GM12878 (cell line): ENCODE measurements around the gene CYTH2. TPM values are rescaled to one million over a fixed set of nuclear protein-coding genes. Genes with fewer than 3 reads are reported as not detected.

Experiments
- ATF2 ChIP-seq: IDR thresholded peaks from 2 replicates; pipeline ENCODE4 v1.6.1; 2012; ENCODE audit warnings: low read length, inconsistent platforms
- CHD2 ChIP-seq: IDR thresholded peaks from 2 replicates; pipeline ENCODE4 v1.6.1; 2011; ENCODE audit warnings: low read depth, low read length, improper control_type of control experiment, borderline replicate concordance
- DPF2 ChIP-seq: fragments of 450-650 bp; IDR thresholded peaks from 2 replicates; pipeline ENCODE4 v1.6.1; 2017; ENCODE audit warnings: mild to moderate bottlenecking
- GATAD2B ChIP-seq: fragments of 450-650 bp; conservative IDR thresholded peaks from 2 replicates; pipeline ENCODE4 v1.6.1; 2017; ENCODE audit warnings: low read depth, mild to moderate bottlenecking, moderate library complexity
- JUNB ChIP-seq: IDR thresholded peaks from 2 replicates; pipeline ENCODE4 v1.6.1; 2016; ENCODE audit warnings: antibody characterized with exemption, mild to moderate bottlenecking
- JUND ChIP-seq: IDR thresholded peaks from 2 replicates; pipeline ENCODE4 v1.6.1; 2012; ENCODE audit warnings: low read depth, mild to moderate bottlenecking, low read length, improper control_type of control experiment, moderate library complexity
- KDM1A ChIP-seq: fragments of 200-600 bp; sonication (generic); IDR thresholded peaks from 2 replicates; pipeline ENCODE4 v1.6.1; 2016; ENCODE audit warnings: borderline replicate concordance
- MEF2B ChIP-seq: fragments of 450-650 bp; IDR thresholded peaks from 2 replicates; pipeline ENCODE4 v1.6.1; 2018; ENCODE audit warnings: mild to moderate bottlenecking, moderate library complexity; ENCODE audit not compliant: partially characterized antibody, poor library complexity, severe bottlenecking
- MTA2 ChIP-seq: fragments of 450-650 bp; IDR thresholded peaks from 2 replicates; pipeline ENCODE4 v1.6.1; 2016; ENCODE audit warnings: low read depth, mild to moderate bottlenecking, moderate library complexity
- MTA3 ChIP-seq: IDR thresholded peaks from 2 replicates; pipeline ENCODE4 v1.6.1; 2012; ENCODE audit warnings: low read length, inconsistent platforms, borderline replicate concordance
- NBN ChIP-seq: fragments of 450-650 bp; IDR thresholded peaks from 2 replicates; pipeline ENCODE4 v1.6.1; 2016
- RELA ChIP-seq: fragments of 450-650 bp; IDR thresholded peaks from 2 replicates; pipeline ENCODE4 v1.8.0; 2014; ENCODE audit warnings: borderline replicate concordance; ENCODE audit not compliant: partially characterized antibody
- SMAD1 ChIP-seq: fragments of 450-650 bp; IDR thresholded peaks from 2 replicates; pipeline ENCODE4 v1.6.1; 2018; ENCODE audit warnings: mild to moderate bottlenecking, low read depth; ENCODE audit not compliant: partially characterized antibody
- SP1 ChIP-seq: IDR thresholded peaks from one replicate; pipeline ENCODE4 v1.6.1; 2011; ENCODE audit warnings: low read depth, low read length
- SRF ChIP-seq, 2 experiments: IDR thresholded peaks; 2 replicates each; pipeline ENCODE4 v1.6.1; 2011; ENCODE audit warnings: low read depth in 2 of 2, low read length in 2 of 2, mild to moderate bottlenecking in 1 of 2, moderate library complexity in 1 of 2
- WRNIP1 ChIP-seq: IDR thresholded peaks from 2 replicates; pipeline ENCODE4 v1.6.1; 2011; ENCODE audit warnings: low read depth, low read length, improper control_type of control experiment, borderline replicate concordance
- polyA plus RNA-seq, 11 experiments: library from polyadenylated mRNA; depleted of rRNA in 4 of 11; unstranded in 6 of 11; stranded (reverse) in 5 of 11; fragments of >200 nt; fragmentation: Nextera tagmentation in 4 of 11; fragmentation: Illumina TruSeq in 1 of 11; extraction: Ambion mirVana in 4 of 11; extraction: Trizol in 1 of 11; gene quantifications; 1 replicate in 1 of 11; 2 replicates in 10 of 11; pipeline versions ENCODE4 v1.2.1 to v1.2.3, GENCODE V29; 2011 to 2016; ENCODE audit warnings: inconsistent platforms in 2 of 11, missing spikeins in 2 of 11, low read depth in 1 of 11
- total RNA-seq, 4 experiments: library from RNA; depleted of rRNA in 3 of 4; stranded (reverse); fragments of >200 nt in 3 of 4; fragmentation: Illumina TruSeq in 1 of 4; extraction: Trizol in 1 of 4; gene quantifications; 2 replicates each; pipeline versions ENCODE4 v1.2.1 to v1.2.3, GENCODE V29; 2013 to 2021
- TF ChIP-seq, protein P1 (sequence below): fragments of 450-650 bp; IDR thresholded peaks from 2 replicates; pipeline ENCODE4 v1.6.1; 2014; ENCODE audit warnings: mild to moderate bottlenecking
- TF ChIP-seq, protein P2 (sequence below): fragments of 450-650 bp; IDR thresholded peaks from 2 replicates; pipeline ENCODE4 v1.6.1; 2018; ENCODE audit warnings: mild to moderate bottlenecking, low read depth, moderate library complexity; ENCODE audit not compliant: partially characterized antibody
- TF ChIP-seq, protein P3 (sequence below): fragments of 450-650 bp; IDR thresholded peaks from 2 replicates; pipeline ENCODE4 v1.6.1; 2017; ENCODE audit warnings: low read depth, mild to moderate bottlenecking, moderate library complexity
- TF ChIP-seq, protein P4 (sequence below): fragments of 450-650 bp; IDR thresholded peaks from 2 replicates; pipeline ENCODE4 v1.6.1; 2017; ENCODE audit warnings: mild to moderate bottlenecking, low read depth, inconsistent platforms; ENCODE audit not compliant: poor library complexity, severe bottlenecking

The CYTH2 gene
- total and polyA plus RNA-seq, 10 of the 15 experiments (the other 5 are each of a cell fraction or from before 2014, with no cell fraction given): 1.3 to 31.9 (median 22.2) TPM

DNA sequence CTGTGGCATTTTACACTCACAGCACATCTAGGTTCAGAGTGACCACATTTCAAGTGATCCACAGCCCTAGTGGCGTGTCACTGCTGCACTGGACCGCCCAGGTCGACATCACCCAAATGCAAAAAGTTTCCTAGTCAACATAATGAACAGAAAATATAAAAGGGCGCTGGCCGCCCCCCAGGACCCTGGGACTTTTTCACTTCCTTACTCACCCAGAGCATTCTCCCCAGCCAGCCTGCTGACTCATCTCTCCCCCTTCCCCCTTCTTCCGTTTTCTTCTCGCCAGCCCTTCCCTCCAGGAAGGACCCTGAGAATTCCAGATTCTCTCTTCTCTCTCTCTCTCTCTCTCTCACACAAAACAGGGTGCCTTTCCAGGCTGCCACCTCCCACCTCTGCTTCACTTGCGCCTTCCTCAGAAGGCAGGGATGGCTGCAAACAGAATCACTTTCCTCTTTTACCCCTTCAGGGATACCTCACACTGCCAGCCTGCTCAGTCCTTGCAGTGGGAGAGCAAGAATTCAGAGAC is 44.4 kb upstream of the CYTH2 start (continued):
- TF ChIP-seq SRF (IDR thresholded peaks at IDR 0.05; ENCODE audit: low read depth in 2 of 2, low read length in 2 of 2): no peak
- TF ChIP-seq, protein P1, sequence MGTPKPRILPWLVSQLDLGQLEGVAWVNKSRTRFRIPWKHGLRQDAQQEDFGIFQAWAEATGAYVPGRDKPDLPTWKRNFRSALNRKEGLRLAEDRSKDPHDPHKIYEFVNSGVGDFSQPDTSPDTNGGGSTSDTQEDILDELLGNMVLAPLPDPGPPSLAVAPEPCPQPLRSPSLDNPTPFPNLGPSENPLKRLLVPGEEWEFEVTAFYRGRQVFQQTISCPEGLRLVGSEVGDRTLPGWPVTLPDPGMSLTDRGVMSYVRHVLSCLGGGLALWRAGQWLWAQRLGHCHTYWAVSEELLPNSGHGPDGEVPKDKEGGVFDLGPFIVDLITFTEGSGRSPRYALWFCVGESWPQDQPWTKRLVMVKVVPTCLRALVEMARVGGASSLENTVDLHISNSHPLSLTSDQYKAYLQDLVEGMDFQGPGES: no peak
- peak; percentile 65 for TF ChIP-seq GATAD2B
- TF ChIP-seq, protein P2, sequence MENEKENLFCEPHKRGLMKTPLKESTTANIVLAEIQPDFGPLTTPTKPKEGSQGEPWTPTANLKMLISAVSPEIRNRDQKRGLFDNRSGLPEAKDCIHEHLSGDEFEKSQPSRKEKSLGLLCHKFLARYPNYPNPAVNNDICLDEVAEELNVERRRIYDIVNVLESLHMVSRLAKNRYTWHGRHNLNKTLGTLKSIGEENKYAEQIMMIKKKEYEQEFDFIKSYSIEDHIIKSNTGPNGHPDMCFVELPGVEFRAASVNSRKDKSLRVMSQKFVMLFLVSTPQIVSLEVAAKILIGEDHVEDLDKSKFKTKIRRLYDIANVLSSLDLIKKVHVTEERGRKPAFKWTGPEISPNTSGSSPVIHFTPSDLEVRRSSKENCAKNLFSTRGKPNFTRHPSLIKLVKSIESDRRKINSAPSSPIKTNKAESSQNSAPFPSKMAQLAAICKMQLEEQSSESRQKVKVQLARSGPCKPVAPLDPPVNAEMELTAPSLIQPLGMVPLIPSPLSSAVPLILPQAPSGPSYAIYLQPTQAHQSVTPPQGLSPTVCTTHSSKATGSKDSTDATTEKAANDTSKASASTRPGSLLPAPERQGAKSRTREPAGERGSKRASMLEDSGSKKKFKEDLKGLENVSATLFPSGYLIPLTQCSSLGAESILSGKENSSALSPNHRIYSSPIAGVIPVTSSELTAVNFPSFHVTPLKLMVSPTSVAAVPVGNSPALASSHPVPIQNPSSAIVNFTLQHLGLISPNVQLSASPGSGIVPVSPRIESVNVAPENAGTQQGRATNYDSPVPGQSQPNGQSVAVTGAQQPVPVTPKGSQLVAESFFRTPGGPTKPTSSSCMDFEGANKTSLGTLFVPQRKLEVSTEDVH: no peak
- TF ChIP-seq MTA2: peak; percentile 47; the same call in 1 of the 2 replicates
- TF ChIP-seq, protein P3, sequence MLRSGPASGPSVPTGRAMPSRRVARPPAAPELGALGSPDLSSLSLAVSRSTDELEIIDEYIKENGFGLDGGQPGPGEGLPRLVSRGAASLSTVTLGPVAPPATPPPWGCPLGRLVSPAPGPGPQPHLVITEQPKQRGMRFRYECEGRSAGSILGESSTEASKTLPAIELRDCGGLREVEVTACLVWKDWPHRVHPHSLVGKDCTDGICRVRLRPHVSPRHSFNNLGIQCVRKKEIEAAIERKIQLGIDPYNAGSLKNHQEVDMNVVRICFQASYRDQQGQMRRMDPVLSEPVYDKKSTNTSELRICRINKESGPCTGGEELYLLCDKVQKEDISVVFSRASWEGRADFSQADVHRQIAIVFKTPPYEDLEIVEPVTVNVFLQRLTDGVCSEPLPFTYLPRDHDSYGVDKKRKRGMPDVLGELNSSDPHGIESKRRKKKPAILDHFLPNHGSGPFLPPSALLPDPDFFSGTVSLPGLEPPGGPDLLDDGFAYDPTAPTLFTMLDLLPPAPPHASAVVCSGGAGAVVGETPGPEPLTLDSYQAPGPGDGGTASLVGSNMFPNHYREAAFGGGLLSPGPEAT: peak; percentile 81
- no peak for TF ChIP-seq SP1
- 0 out of 2 replicates have a peak, but pooled peaks have one; percentile 31 for TF ChIP-seq JUND
- TF ChIP-seq RELA: no peak
- no peak for TF ChIP-seq SMAD1
- TF ChIP-seq JUNB: peak; percentile 65
- TF ChIP-seq NBN: peak; percentile 59; the same call in 1 of the 2 replicates
- TF ChIP-seq MTA3: 0 out of 2 replicates have a peak, but pooled peaks have one; percentile 41
- peak; percentile 35 for TF ChIP-seq MEF2B
- TF ChIP-seq KDM1A: no peak
- no peak for TF ChIP-seq ATF2
- TF ChIP-seq WRNIP1: no peak
- TF ChIP-seq, protein P4, sequence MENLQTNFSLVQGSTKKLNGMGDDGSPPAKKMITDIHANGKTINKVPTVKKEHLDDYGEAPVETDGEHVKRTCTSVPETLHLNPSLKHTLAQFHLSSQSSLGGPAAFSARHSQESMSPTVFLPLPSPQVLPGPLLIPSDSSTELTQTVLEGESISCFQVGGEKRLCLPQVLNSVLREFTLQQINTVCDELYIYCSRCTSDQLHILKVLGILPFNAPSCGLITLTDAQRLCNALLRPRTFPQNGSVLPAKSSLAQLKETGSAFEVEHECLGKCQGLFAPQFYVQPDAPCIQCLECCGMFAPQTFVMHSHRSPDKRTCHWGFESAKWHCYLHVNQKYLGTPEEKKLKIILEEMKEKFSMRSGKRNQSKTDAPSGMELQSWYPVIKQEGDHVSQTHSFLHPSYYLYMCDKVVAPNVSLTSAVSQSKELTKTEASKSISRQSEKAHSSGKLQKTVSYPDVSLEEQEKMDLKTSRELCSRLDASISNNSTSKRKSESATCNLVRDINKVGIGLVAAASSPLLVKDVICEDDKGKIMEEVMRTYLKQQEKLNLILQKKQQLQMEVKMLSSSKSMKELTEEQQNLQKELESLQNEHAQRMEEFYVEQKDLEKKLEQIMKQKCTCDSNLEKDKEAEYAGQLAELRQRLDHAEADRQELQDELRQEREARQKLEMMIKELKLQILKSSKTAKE: no peak
- TF ChIP-seq DPF2: peak; percentile 59
- TF ChIP-seq CHD2: peak; percentile 41; the same call in 1 of the 2 replicates
- TF ChIP-seq, all 136 proteins: peak for 16
